Retina (tissue), 1 donor: ENCODE measurements around the gene TTC22.
A peak's percentile ranks its signal among the peaks of the same experiment; 100 is the strongest.

Source experiments
- DNase-seq: peaks from one replicate; pipeline ENCODE4 v3.0.0-alpha.2; 2016

The TTC22 gene

DNA sequence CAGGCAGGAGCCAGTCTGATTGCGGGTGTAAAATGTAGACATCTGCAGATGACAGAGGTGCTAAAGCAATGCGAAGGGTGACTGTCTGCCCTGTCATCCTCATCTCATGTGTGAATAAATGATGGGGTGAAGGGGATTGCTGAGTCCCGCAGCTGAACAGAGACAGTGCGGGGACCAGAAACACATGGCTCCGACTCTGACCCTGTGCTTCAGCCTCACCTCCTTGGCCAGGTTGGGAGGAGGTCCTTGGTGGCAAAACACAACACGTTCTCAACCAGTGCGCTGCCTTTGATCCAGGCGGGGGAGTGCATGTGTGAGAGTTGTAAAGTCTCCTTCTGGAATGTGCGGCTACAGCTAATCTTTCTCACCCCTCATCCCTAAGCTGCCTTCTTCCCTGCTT lies 32.0 kb upstream of the TTC22 start:
- DNase-seq, result no peak

DNA sequence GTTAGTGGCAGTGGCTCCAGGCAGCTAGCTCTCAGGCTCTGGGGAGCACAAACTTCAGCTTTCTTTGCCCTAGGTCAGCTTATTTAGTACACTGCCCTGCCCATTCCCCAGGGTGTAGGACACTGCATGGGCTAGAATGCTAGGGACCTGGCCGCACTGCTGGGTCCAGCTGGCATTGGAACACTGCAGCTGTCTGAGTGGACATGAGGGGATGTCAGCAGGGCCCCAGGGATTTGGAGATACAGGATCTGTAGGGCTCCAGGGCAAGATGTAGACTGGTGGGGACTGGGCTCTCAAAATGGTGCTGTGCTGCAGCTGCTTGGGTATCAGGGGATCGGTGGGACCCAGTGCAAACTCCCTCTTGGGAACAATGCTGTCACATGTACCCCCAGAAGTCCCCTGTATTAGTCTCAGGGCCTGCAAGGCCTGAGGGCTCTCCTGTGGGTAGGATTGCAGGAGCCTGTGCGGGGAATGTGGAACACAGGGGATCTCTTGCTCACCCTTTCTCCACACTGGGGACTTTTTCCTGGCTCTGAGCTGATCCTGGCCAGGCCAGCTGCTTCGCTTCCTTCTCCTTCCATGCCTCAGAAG lies 25.2 kb upstream of the TTC22 start:
- DNase-seq, result no peak

DNA sequence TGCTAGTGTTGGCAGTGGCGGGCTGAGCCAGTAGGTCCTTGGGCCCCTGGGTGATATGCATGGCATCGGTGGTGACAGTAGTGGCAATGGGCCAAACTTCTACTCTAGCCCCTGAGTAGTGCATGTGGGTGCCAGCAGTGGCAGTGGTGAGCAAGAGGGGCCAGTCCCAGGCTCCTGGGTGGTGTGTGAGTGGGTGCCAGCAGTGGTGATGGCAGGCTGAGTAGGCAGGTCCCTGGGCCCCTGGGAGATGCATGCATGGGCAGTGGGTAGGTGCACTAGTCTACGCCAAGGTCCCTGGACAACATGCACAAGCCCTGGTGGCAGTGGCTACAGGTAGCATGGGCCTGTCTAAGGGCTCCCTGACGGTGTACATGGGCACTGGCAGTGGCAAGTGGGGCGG lies 24.6 kb upstream of the TTC22 start:
- no peak for DNase-seq

DNA sequence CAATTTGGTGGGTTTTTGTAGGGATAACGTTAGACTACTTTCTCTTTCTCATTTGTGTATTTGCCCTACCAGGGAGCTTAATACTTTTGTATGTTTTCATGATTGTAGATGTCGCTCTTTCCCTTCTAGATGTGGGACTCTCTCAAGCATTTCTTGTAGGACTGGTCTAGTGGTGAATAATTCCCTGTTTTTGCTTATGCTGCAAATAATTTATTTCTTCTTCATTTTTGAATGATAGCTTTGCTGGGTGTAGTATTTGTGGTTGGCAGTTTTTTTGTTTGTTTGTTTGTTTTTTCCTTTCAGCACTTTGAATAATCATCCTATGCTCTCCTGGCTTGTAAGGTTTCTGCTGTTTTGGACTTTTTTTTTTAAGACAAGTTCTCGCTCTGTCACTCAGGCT lies 22.5 kb upstream of the TTC22 start:
- DNase-seq, result no peak

DNA sequence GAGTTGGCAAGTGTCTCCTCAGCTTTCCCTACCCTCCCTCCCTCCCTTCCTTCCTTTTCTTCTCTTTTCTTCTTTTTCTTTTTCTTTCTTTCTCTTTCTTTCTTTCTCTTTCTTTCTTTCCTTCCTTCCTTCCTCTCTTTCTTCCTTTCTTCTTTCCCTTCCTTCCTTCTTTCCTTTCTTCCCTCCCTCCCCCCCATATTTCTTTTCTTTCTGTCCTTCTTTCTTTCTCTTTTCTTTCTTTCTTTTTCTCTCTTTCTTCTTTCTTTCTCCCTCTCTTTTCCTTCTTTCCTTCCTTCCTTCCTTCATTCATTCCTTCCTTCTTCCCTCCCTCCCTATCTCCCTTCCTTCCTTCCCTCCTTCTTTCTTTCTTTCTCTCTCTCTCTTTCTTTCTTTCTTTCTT lies 18.6 kb upstream of the TTC22 start:
- no peak for DNase-seq

DNA sequence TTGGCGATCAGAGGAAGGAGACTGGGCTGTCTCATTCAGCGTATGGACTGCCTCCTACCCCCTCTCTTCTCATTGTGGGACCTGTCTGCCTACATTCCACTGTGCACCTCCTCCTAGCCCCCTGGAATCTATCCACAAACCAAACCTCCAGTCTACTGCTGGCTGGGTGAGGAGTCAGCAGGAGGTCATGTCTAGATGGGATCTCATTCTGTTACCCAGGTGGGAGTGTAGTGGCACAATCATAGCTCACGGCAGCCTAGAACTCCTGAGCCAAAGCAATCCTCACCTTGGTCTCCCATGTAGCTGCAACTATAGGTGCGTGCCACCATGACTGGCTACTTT lies 18.0 kb upstream of the TTC22 start:
- DNase-seq, result no peak

DNA sequence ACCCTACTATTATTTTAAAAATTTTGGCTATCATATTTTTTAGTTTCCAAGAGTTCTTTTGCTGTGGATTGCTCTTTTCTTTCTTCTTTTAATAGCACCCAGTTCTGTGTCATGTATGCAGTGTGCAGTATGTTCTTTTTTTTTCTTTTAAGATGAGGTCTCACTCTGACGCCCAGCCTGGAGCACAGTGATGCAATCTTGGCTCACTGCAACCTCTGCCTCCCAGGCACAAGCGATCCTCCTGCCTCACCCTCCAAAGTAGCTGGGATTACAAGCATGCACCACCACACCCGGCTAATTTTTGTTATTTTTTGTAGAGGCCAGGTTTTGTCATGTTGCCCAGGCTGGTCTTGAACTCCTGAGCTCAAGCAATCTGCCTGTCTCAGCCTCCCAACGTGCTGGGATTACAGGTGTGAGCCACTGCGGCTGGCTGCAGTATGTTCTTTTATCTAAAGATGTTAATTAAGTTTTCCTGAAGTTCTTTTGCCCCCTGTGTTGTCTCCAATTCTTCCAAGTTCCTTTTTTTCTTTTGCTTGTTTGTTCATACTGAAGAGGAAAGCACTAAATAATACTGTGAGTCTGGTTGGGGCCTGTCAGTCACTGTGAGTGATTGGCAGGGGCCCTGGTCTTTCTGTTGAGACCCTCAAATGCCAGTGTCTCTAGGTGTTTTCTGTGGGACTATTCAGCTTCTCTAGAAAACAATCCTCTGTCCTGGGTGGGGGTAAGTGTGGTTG lies 17.5 kb upstream of the TTC22 start:
- no peak for DNase-seq

DNA sequence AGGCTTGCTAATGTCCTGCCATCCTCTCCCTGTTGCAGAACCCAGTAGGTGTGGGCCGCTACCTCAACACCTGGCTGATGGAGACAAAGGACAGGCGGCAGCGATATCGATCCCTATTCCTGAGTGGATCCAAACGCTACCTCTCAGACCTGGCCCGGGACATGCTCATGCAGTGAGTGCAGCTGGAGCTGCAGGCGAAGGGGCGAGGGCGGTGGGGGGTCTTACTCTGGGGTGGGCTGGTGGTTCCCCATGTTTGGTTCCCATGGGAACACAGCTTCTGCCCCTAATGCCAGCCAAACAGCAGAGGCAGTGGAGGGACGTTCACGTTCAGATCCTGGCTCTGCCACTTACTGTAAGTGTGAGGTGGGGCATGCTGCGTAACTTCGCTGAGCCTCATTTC lies 15.8 kb upstream of the TTC22 start:
- no peak for DNase-seq

DNA sequence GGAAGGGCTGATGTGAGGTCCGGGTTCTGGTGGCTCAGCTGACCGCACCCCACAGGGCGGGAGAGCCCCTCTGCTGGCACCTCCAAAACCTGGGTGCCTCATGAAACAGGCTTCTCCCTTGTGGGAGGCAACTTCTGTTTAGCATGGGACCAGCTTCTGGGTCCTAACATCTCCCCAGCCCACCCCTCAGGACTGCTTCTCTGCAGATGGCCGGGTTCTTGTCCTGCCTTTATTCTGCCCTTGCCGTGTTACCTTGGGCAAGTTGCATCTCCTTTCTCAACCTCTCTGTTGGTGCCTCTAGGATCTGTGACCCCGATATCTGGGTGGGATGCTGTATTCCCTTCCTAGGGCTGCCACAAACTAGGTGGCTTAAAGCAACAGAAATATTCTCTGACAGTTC lies 15.0 kb upstream of the TTC22 start:
- no peak for DNase-seq

DNA sequence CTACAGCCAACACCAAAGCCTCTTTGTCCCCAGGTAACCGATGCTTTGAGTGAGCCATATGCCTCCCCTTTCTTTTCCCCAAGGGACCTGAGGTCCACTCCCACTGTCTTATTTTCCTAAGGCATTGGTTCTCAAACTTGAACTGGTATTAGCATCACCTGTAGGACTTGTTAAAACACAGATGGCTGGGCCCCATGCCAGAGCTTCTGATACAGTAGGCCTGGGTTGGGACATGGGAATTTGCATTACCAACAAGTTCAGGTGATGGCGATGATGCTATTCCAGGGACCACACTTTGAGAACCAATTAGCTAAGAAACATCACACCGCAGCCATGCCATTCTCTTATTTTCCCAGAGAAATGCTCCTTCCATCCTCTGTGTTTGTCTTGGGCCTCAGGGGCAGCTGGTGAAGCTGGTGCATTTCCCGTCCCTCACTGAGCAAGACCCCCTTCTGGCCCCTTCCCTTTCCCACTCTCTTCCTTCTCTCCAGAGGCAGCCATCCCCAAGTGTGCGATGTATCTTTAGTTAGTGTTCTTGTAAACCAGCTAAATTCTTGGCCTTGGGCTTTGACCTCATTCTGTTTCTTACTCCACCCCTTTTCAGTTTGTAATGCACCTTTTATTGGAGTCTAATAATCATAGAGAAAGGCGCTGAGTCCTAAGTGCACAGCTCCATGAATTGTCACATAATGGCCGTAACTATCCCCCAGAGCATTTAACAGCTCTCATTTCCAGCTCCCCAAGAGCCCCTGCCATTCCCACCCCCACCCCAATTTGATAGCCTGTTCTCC lies 14.2 kb upstream of the TTC22 start:
- no peak for DNase-seq

DNA sequence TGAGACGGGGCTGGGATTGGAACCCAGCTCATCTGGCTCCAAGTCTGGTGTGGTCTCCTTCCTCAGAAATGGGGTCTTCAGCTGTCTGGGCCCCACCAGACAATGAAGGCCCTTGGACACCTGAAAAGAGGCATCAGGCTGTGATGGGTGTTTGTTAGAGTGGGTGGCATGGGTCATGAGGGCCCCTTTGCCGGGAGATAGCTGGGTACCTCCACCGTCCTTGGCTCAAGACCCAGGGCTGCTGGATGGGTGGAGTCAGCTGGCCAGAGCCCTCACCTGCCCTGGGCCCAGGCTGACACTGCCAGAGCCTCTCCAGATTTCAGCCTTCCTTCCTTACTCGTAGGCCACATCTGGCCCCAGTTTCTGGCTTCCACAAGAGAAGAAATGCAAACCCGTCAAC lies 13.4 kb upstream of the TTC22 start:
- no peak for DNase-seq

DNA sequence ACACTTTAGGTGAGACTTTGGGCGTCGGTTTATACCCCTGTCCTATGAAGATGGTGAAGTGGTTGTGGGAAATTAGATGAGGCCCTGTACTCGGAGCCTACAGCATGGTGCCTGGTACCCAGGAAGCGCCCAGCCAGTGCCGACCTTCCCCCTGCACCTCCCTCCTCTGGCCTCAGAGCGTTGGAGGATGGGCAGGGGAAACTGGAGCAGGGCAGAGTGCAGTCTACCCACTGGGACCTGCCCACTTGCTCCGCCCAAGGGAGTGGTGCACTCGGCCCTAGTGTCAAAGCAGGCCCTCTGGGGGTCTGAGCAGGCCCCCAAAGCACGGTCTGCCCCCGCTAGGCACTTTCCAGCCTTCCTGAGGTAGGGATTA lies 13.0 kb upstream of the TTC22 start:
- DNase-seq, result no peak

DNA sequence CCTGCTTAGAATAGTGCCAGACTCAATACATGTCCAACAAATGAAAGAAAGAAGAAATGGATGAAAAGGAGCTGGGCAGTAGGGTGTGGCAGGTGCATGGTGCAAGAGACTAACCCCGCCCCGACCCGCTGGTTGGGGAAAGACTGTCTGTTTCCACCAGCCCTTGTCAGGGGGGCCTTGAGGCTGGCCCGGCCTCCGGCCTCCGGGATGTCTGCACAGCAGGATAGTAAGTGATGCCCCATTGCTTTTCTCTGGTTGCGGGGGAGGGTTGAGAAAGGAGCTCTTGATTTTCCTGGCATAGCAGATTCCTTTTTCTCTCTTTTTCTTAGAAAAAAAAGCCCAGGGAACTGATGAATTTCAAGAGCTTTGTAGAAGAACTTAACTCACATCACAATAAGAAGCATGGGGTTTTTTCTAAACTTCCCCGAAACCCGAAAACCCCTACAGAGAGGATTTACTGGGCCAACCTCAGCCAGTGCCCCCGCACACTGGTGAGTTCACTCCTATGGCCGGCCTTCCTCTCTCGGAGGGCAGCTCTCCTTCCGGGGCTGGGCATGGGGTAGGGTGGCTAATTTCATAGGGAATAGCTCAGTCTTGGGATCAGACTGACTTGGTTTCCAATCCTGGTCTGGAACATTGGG lies 12.5 kb upstream of the TTC22 start:
- no peak for DNase-seq

DNA sequence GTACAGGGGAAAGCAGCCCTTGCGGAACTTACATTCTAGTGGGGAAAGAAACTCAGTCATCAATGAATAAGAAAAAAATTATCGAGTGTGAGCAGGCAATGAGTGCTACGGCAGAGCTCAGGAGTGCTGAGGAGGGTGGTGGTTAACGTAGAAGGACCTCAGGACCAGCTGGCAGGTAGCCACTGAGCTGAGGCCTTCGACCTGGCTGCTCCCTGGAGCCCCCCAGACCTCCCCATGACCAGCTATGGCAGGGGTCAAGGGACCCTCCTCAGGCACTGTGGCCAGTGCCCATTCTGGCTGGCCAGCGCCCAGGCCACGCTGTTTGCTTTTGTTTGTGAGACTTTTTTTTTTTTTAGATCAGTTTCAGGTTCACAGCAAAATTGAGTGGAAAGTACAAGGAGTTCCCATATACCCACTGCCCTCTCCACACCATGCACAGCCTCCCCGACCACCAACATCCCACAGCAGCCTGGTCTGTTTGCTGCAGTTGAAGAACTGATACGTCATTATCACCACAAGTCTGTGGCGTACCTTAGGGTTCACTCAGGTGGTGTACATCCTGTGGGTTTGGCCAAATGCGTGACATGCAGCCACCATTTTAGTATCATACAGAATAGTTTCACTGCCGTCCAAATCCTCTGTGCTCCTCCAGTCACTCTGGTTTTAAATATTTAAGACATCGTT lies 11.8 kb upstream of the TTC22 start:
- DNase-seq, result no peak

DNA sequence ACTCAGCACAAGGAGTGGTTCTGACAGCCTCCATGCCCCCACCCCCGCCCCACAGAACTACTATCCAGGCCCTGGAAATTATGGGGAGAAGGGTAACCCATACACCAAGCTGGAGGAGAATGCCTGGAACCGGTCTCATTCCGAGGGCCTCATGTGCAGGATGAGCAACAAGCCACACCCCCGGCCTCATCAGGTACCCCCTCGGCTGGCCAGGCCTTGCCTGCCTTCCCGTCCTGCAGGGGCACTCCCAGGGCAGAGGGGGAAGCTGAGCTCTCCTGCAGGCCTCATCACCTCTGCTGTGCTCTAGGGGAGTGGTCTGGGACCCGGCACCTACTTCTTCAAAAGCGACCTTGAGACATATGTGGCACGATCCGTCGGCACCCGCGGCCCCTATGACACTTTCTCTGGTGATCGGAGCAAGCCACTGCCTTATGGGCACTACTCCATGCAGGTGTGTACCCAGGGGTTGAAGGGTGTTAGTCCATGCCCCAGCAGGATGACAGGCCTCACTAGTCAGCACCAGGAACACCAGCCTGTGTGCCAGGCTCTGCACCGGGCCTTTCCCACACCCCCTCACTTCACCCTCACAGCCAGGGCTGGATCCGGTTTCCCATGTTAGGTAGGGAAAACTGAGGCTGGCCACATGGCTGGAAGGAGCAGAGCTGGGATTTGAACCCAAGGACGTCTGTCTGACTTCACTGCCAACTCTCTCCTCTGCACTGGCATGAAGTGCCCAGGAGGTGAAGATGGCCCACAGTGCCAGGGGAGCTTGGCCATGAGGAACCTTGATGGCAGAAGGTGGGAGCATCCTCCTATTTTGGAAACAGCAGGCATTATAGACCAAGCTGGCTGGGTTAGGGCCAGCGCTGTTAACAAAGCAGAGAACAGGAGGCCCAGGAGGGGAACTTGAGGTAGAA lies 10.9 kb upstream of the TTC22 start:
- DNase-seq, result no peak

DNA sequence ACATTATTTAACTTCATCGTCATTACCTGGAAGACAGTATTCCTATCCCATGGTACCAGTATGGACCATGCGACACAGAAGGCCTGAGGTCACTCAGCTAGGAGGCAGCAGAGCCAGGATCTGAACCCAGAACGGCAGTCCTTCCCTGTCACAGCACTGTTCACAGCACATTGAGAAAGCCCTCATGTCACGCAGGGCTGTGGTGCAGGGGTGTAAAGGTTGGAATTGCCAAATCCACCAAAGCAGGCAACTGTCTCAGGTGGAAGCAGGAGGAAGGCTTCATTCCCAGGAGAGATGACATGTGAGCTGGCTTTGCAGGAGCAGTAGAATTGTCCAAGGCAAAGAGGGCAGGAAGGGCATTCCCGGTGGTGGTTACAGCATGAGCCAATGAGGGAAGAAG lies 9.9 kb upstream of the TTC22 start:
- DNase-seq, result no peak

DNA sequence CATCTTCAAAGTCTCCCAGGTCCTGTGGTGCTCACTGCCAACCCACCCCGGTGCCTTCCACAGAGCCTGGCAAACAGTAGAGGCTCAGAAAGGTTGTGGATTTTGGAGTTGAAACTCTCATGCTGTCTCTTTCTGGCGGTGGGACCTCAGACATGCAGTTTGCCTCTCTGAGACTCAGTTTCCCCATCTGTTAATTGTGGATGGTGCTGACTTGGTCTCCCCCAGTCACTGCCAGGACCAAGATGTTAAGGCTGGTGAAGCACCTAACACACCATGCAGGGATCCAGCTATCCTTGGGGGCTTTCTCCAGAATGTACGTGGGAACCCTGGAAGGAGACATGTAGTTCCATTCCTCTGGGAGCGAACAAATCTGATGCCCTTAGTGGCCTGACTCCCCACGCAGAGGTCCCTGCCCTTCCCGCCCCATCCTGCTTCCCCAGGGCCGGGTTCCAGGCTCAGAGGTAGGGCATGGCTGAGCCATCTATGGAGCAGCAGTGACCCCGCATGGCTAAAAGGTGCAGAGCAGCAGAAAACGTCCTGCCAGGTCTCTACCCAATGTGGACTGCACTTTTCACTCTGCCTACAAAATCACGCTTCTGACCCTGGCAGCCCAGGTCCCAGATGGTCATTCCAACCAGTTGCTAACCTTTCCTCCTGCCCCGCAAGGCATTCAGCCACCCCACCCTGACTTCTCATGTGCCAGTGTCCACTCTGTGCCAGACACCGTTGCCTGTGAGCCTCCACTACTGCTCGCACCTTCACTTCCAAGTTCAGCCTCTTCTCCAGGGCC lies 9.2 kb upstream of the TTC22 start:
- DNase-seq, result peak; percentile 86

DNA sequence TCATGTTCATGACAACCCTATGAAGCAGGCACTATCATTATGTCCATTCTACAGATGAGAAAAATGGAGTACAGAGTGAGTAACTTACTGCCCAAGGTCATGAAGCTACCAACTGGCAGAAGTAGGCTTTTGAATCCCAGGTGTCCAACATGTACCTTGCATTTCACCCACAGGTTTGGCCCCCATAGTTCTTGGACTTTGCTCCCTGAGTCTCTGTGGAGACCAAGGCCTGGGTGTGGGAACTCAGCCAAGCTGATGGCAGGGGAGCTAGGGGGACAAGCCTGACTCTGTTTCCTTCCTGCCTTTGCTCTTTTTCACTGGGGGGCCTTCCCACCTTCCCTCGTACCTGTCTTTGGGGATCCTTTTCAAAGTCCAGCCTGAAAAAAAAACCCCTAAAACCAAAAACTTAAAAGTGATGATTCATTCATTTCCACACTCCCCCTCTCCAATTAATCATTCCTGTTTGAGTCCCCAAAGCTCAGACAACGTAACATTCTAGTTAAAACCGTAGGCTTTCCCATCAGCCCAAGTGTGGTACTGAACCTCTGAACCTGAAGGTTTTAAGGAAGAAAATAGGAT lies 8.5 kb upstream of the TTC22 start:
- no peak for DNase-seq

DNA sequence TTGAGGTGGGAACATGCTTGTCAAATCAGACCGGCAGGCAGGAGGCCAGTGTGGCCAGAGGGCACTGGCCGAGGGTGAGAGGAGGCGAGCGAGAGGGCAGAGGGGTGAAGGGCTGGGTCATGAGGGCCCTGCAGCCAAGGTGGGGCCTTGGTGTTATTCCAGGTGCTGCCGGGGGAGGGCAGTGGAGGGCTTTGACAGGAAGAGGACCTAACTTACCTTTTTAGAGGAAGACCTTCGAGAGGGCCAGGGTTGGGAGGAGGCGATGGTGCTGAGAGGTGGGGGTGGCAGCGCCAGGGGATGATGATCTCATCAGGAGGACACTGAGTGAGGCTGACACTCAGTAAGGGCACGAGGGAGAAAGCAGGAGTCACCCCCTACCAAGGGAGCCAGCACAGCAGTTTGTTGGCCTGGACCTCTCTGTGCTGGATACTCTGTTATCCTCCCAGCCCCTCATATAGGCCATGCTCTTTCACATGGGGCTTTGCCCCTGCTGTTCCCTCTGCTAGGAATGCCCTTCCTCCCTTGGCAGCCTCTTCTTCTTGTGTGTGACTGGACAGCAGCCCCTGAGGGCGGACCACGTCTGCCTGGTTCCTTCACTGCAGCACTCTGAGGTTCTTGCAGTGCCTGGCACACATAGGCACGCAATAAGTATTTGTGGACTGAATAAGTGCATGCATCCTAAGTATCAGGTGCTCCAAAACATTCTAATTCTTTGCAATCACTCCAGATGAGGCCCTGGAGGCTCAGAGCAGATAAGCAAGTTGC lies 7.5 kb upstream of the TTC22 start:
- no peak for DNase-seq

DNA sequence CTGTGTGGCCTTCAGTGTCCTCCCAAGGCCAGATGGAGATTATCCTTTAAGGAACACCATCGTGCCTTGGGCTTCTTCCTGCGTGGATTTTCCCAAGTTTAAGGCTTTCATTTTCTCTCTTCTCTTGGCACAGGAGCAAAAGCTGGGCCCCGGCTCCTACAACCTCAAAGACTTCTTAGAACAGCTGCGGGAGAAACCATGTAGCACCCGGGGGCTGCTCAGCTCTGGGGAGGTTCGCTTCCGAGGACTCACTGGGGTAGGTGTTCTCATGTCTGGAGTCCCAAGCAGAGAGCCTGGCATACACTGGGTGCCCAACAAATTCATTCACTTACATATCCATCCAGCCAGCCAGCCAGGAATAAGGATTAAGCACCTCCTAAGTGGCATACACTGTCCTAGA lies 6.6 kb upstream of the TTC22 start:
- DNase-seq, result no peak
